Left ventricle myocardium inferior (tissue), 1 donor: ENCODE data around the gene RASAL1. TPM values are rescaled to one million over a fixed set of nuclear protein-coding genes. Genes with fewer than 3 reads are reported as not detected.
A peak's percentile ranks its signal among the peaks of the same experiment; 100 is the strongest.

Experiments used
- DNase-seq: peaks from one replicate; pipeline ENCODE4 v3.0.0-alpha.2; 2020
- H3K27ac ChIP-seq: fragments of 200-600 bp; replicated peaks from 2 replicates; pipeline ENCODE4 v1.8.0; 2021
- H3K27me3 ChIP-seq: fragments of 200-600 bp; 2 replicates; pipeline ENCODE4 v1.8.0; 2021; ENCODE audit warnings: low read depth
- H3K36me3 ChIP-seq: fragments of 200-600 bp; 2 replicates; pipeline ENCODE4 v1.8.0; 2021
- H3K4me1 ChIP-seq: fragments of 200-600 bp; 2 replicates; pipeline ENCODE4 v1.8.0; 2021
- H3K4me3 ChIP-seq: fragments of 200-600 bp; 2 replicates; pipeline ENCODE4 v1.8.0; 2021; ENCODE audit warnings: mild to moderate bottlenecking, moderate library complexity
- H3K9me3 ChIP-seq: fragments of 200-600 bp; replicated peaks from 2 replicates; pipeline ENCODE4 v1.8.0; 2021
- intact Hi-C: fragments of 100-400 bp; cut with micrococcal nuclease; formaldehyde crosslinking; loops from one replicate; pipeline ENCODE4 v1.11.0; 2022
- total RNA-seq: library from RNA; stranded (reverse); fragmentation: NEBNext Ultra II Directional; extraction: Animal tissue kit (Norgen Biotek cat#: 25700); gene quantifications from one replicate; pipeline ENCODE4 v1.2.1, GENCODE V29; 2021
- TF ChIP-seq, protein P1 (sequence below): fragments of 200-600 bp; IDR thresholded peaks from 2 replicates; pipeline ENCODE4 v1.8.0; 2021; ENCODE audit warnings: antibody characterized with exemption, mild to moderate bottlenecking, borderline replicate concordance
- donor health status: DM: no; HTN: yes; CAD: no; lungs with severe emphysema.

Gene RASAL1
- total RNA-seq, 1 donor from 2014 or later = not detected

DNA sequence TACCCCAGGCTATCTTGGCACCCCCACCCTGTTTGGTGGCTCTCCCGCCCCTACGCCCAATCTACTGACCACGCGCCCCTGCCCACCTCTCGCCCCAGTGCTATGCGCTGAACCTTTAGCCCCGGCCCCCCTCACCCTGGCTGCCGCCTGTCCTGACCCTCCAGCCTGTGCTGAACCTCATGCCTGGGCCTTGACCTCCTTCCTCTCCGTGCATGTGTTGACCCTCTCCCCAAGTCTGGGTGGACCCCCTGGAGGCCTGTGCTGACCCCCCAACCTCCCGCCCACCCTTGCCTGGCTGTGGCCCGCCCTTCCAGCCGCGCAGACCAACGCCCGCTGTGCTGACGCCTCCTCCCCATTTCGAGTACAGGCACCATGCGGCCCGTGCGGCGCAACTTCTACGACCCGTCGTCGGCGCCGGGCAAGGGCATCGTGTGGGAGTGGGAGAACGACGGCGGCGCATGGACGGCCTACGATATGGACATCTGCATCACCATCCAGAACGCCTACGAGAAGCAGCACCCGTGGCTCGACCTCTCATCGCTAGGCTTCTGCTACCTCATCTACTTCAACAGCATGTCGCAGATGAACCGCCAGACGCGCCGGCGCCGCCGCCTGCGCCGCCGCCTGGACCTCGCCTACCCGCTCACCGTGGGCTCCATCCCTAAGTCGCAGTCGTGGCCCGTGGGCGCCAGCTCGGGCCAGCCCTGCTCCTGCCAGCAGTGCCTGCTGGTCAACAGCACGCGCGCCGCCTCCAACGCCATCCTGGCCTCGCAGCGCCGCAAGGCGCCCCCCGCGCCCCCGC, 58.3 kb downstream of the RASAL1 start:
- H3K27ac ChIP-seq = no peak overlapping the region
- H3K27me3 ChIP-seq = peaks cover 78% of the 10 kb centered on the region
- no peaks in the 10 kb centered on the region for H3K9me3 ChIP-seq
- TF ChIP-seq, protein P1, sequence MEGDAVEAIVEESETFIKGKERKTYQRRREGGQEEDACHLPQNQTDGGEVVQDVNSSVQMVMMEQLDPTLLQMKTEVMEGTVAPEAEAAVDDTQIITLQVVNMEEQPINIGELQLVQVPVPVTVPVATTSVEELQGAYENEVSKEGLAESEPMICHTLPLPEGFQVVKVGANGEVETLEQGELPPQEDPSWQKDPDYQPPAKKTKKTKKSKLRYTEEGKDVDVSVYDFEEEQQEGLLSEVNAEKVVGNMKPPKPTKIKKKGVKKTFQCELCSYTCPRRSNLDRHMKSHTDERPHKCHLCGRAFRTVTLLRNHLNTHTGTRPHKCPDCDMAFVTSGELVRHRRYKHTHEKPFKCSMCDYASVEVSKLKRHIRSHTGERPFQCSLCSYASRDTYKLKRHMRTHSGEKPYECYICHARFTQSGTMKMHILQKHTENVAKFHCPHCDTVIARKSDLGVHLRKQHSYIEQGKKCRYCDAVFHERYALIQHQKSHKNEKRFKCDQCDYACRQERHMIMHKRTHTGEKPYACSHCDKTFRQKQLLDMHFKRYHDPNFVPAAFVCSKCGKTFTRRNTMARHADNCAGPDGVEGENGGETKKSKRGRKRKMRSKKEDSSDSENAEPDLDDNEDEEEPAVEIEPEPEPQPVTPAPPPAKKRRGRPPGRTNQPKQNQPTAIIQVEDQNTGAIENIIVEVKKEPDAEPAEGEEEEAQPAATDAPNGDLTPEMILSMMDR = no peak
- H3K4me1 ChIP-seq = peaks cover under 1% of the 10 kb centered on the region
- intact Hi-C loops = no loop called here
- no peaks in the 10 kb centered on the region for H3K36me3 ChIP-seq
- no peak for DNase-seq
- no peak overlapping the region for H3K4me3 ChIP-seq

DNA sequence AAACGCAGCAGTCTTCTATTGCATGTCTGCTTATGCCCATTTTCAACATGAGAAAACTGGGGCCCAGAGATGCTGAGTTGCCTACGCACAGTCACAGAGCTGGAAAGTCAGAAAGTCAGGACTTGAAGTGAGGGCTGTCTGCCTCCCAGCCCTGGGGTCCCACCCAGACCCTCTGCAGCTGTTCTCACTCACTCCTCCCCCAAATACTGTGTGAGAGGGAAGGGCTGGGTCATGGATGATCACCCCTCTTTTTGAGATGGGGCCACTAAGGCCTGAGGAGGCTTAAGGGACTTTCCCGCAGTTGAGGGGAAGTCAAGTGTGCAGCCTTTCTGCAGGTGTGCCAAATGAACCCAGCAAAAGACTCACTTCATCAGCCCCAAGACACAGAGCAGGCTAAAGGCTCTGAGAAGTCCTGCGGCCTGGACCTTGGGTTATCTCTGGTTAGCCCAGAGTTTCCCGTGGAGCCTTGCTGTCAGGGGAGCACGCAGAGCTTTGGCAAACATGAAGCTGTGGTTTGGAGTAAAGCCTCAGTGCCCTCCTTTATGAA, 60.4 kb downstream of the RASAL1 start:
- no peaks in the 10 kb centered on the region for H3K36me3 ChIP-seq
- no peak overlapping the region for H3K27ac ChIP-seq
- H3K4me3 ChIP-seq = no peak overlapping the region
- DNase-seq = no peak
- H3K4me1 ChIP-seq = peaks cover 21% of the 10 kb centered on the region
- intact Hi-C loops = no loop called here
- H3K9me3 ChIP-seq = no peaks in the 10 kb centered on the region
- TF ChIP-seq, protein P1 = no peak
- H3K27me3 ChIP-seq = peaks cover 64% of the 10 kb centered on the region

GRCh38 chr12:113073586-113073985, 62.0 kb downstream of the RASAL1 start:
- no peak overlapping the region for H3K4me3 ChIP-seq
- no peak for DNase-seq
- no peaks in the 10 kb centered on the region for H3K36me3 ChIP-seq
- peaks cover 61% of the 10 kb centered on the region for H3K27me3 ChIP-seq
- TF ChIP-seq, protein P1 = no peak
- no peaks in the 10 kb centered on the region for H3K9me3 ChIP-seq
- H3K27ac ChIP-seq = no peak overlapping the region
- intact Hi-C loops = no loop called here
- H3K4me1 ChIP-seq = peaks cover 31% of the 10 kb centered on the region

GRCh38 chr12:113072136-113072535, 63.4 kb downstream of the RASAL1 start:
- DNase-seq = no peak
- Histone ChIP-seq H3K36me3 (no peaks in the 10 kb centered on the region), H3K27ac (peak overlapping the region; percentile 80), H3K4me3 (no peak overlapping the region), H3K4me1 (peaks cover 31% of the 10 kb centered on the region), H3K27me3 (peaks cover 49% of the 10 kb centered on the region), H3K9me3 (no peaks in the 10 kb centered on the region)
- intact Hi-C loops = no loop called here
- TF ChIP-seq, protein P1 = no peak

DNA sequence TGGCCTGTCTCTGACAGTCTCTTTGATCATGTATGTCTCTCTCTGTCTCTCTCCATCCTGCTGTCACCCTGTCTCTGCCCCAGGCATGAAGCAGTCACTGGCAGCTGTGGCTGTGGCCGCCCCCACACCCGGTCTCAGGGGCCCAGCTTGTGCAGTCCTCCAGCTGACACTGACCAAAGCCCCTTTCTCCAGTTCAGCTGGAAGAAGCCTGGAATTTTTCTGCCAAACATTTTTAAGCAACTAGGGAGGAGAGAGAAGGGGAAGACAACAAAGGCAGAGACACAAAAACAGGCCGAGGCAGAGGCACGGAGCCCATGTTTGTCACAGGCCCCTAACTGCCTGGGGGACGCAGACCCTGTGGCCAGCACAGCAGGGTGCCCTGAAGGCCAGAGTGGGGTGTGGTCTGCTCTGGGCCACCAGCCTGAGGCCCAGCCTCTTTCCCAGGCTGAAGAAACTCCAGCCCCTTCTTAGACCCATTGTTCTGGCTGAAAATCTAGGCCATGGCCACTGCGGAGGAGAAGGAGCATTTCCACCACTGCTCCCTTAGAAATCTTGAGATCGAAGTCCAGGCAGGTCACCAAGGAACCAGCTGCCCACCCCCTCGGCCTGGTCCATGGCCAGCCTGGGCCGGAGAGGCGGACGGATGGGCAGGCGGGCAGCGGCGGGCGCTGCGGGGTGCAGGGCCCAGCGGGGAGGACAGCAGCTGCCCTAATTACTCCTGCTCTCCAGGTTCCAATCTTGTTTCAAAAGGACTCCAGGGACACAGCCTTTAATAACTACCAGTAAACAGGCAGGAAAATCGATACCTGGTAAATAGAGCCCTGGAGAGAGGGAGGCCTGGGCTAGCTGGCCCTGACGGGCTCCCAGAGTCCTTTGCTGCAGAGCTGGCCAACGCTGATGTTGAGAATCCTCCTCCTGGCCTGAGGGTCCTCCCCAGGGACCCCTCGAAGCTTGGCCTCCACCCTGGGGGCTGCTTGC, 64.1 kb downstream of the RASAL1 start:
- TF ChIP-seq, protein P1 = no peak
- H3K4me3 ChIP-seq = no peak overlapping the region
- peak overlapping the region; percentile 80 for H3K27ac ChIP-seq
- peaks cover 48% of the 10 kb centered on the region for H3K27me3 ChIP-seq
- no peaks in the 10 kb centered on the region for H3K9me3 ChIP-seq
- DNase-seq = peak; percentile 50
- intact Hi-C loops = no loop called here
- peaks cover 31% of the 10 kb centered on the region for H3K4me1 ChIP-seq
- no peaks in the 10 kb centered on the region for H3K36me3 ChIP-seq
